GM12878 (cell line): ENCODE data around the gene GALNT18. TPM values are rescaled to one million over a fixed set of nuclear protein-coding genes. Genes with fewer than 3 reads are reported as not detected.

Source experiments
- ATAC-seq: fragments of 200-7000 bp; cut with Tn5 transposase; 3 replicates; pipeline ENCODE4 v1.9.1; 2020; ENCODE audit warnings: mild to moderate bottlenecking, moderate library complexity
- BruUV-seq: library from RNA; stranded (reverse); fragments of 400-500 nt; replicated peaks from 2 replicates; lab custom pipeline; 2021; lab: Mats Ljungman, UMichigan
- CTCF ChIA-PET: fragments of 300-600 bp; sonication (Branson Sonifier 250); formaldehyde crosslinking; extraction: SDS; loops from one replicate; lab custom pipeline; 2021; ENCODE audit warnings: inconsistent platforms; lab: Yijun Ruan, JAX
- POLR2A ChIA-PET: fragments of 350-600 bp; formaldehyde crosslinking; extraction: SDS; loops from one replicate; lab custom pipeline; 2021; ENCODE audit warnings: inconsistent platforms; lab: Charles Lee
- RAD21 ChIA-PET: fragments of 300-600 bp; sonication (Branson Sonifier 250); formaldehyde crosslinking; loops from one replicate; lab custom pipeline; 2023; ENCODE audit warnings: antibody characterized with exemption; ENCODE audit not compliant: unreplicated experiment; lab: Charles Lee
- SMC1A ChIA-PET: fragments of 300-600 bp; sonication (Branson Sonifier 250); formaldehyde crosslinking; loops from one replicate; lab custom pipeline; 2023; ENCODE audit not compliant: unreplicated experiment, uncharacterized antibody; lab: Charles Lee
- DNase-seq: peaks from one replicate; pipeline ENCODE4 v3.0.0-alpha.2; 2011; ENCODE audit warnings: low read depth, low spot score
- FAIRE-seq: peaks from 3 replicates; lab custom pipeline; 2011; peaks lifted over from hg19 to GRCh38; lab: Jason Lieb, UNC
- H2AFZ ChIP-seq: 2 replicates; pipeline ENCODE4 v1.6.0; 2011; ENCODE audit warnings: low read depth, low read length, control low read depth; ENCODE audit not compliant: control insufficient read depth
- H3K27ac ChIP-seq: 2 replicates; pipeline ENCODE4 v1.5.1; 2011; ENCODE audit warnings: control low read depth; ENCODE audit not compliant: control insufficient read depth, insufficient read depth
- H3K27me3 ChIP-seq, 2 experiments: replicated peaks in 1 of 2; 2 replicates each; pipeline versions ENCODE4 v1.6.0 to v1.6.1; 2011; ENCODE audit warnings: low read length in 1 of 2; ENCODE audit not compliant: control insufficient read depth in 2 of 2, insufficient read depth in 2 of 2
- H3K36me3 ChIP-seq, 2 experiments: 2 replicates each; pipeline ENCODE4 v1.5.1; 2011; ENCODE audit warnings: low read length in 1 of 2; ENCODE audit not compliant: control insufficient read depth in 2 of 2, insufficient read depth in 2 of 2
- H3K4me1 ChIP-seq: 2 replicates; pipeline ENCODE4 v1.6.1; 2011; ENCODE audit warnings: mild to moderate bottlenecking, low read length, moderate library complexity, mixed read lengths; ENCODE audit not compliant: control insufficient read depth, insufficient read depth
- H3K4me2 ChIP-seq: 2 replicates; pipeline ENCODE4 v1.6.0; 2011; ENCODE audit warnings: control low read depth; ENCODE audit not compliant: control insufficient read depth, insufficient read depth
- H3K4me3 ChIP-seq: fragments of 200-600 bp; sonication (generic); 2 replicates; pipeline ENCODE4 v1.5.1; 2016
- H3K79me2 ChIP-seq: 2 replicates; pipeline ENCODE4 v1.6.0; 2011; ENCODE audit warnings: low read length; ENCODE audit not compliant: control insufficient read depth, insufficient read depth
- H3K9ac ChIP-seq: 2 replicates; pipeline ENCODE4 v1.8.0; 2011; ENCODE audit warnings: low read length, control low read depth, mixed read lengths; ENCODE audit not compliant: control insufficient read depth, insufficient read depth
- H3K9me3 ChIP-seq: replicated peaks from 3 replicates; pipeline ENCODE4 v1.5.1; 2011; ENCODE audit warnings: mild to moderate bottlenecking, low read length; ENCODE audit not compliant: control insufficient read depth, insufficient read depth
- H4K20me1 ChIP-seq: 2 replicates; pipeline ENCODE4 v1.6.0; 2011; ENCODE audit not compliant: control insufficient read depth, insufficient read depth
- CHD4 ChIP-seq: fragments of 200-600 bp; sonication (generic); IDR thresholded peaks from 2 replicates; pipeline ENCODE4 v1.6.1; 2016; ENCODE audit warnings: mild to moderate bottlenecking
- ESRRA ChIP-seq: IDR thresholded peaks from 2 replicates; pipeline ENCODE4 v1.6.1; 2012; ENCODE audit warnings: mild to moderate bottlenecking, low read length, improper control_type of control experiment
- FOXK2 ChIP-seq: fragments of 450-650 bp; IDR thresholded peaks from 2 replicates; pipeline ENCODE4 v1.6.1; 2017; ENCODE audit warnings: mild to moderate bottlenecking, moderate library complexity
- KAT2A ChIP-seq: conservative IDR thresholded peaks from 2 replicates; pipeline ENCODE4 v1.6.1; 2011; ENCODE audit warnings: low read depth, low read length; ENCODE audit not compliant: control insufficient read depth
- POLR2AphosphoS5 ChIP-seq: IDR thresholded peaks from 2 replicates; pipeline ENCODE4 v1.6.1; 2011; ENCODE audit warnings: mild to moderate bottlenecking, low read length, inconsistent platforms
- RAD51 ChIP-seq: fragments of 450-650 bp; IDR thresholded peaks from 2 replicates; pipeline ENCODE4 v1.6.1; 2016; ENCODE audit warnings: moderate library complexity, mild to moderate bottlenecking, inconsistent platforms
- REST ChIP-seq: IDR thresholded peaks from 2 replicates; pipeline ENCODE4 v1.6.1; 2012; ENCODE audit warnings: mild to moderate bottlenecking, low read depth, low read length
- RUNX3 ChIP-seq: IDR thresholded peaks from 2 replicates; pipeline ENCODE4 v1.6.1; 2012; ENCODE audit warnings: low read length, inconsistent platforms
- SREBF2 ChIP-seq: IDR thresholded peaks from 2 replicates; pipeline ENCODE4 v1.6.1; 2012; ENCODE audit warnings: mild to moderate bottlenecking, low read length
- ZNF687 ChIP-seq: fragments of 450-650 bp; IDR thresholded peaks from 2 replicates; pipeline ENCODE4 v1.6.1; 2017; ENCODE audit warnings: mild to moderate bottlenecking, moderate library complexity
- ZZZ3 ChIP-seq: IDR thresholded peaks from 2 replicates; pipeline ENCODE4 v1.6.1; 2011; ENCODE audit warnings: low read depth; ENCODE audit not compliant: control insufficient read depth, insufficient read length
- WGBS: methylation state at CpG from one replicate; pipeline ENCODE4 v1.1.6; 2016; ENCODE audit warnings: low lambda C conversion rate; ENCODE audit not compliant: insufficient replicate concordance, insufficient coverage; ENCODE audit errors: missing lambda C conversion rate; 5-methylcytosine and 5-hydroxymethylcytosine counted together
- in situ Hi-C: fragments of 300-500 bp; cut with MboI; formaldehyde crosslinking; loops from 9 replicates; pipeline ENCODE4 v1.14.3; 2018; ENCODE audit warnings: mixed read lengths
- intact Hi-C: fragments of 100-400 bp; cut with micrococcal nuclease; formaldehyde crosslinking; loops from one replicate; pipeline ENCODE4 v1.14.2; 2022; ENCODE audit not compliant: unreplicated experiment
- polyA plus RNA-seq, 11 experiments: library from polyadenylated mRNA; depleted of rRNA in 4 of 11; unstranded in 6 of 11; stranded (reverse) in 5 of 11; fragments of >200 nt; fragmentation: Nextera tagmentation in 4 of 11; fragmentation: Illumina TruSeq in 1 of 11; extraction: Ambion mirVana in 4 of 11; extraction: Trizol in 1 of 11; gene quantifications; 1 replicate in 1 of 11; 2 replicates in 10 of 11; pipeline versions ENCODE4 v1.2.1 to v1.2.3, GENCODE V29; 2011 to 2016; ENCODE audit warnings: inconsistent platforms in 2 of 11, missing spikeins in 2 of 11, low read depth in 1 of 11
- total RNA-seq, 4 experiments: library from RNA; depleted of rRNA in 3 of 4; stranded (reverse); fragments of >200 nt in 3 of 4; fragmentation: Illumina TruSeq in 1 of 4; extraction: Trizol in 1 of 4; gene quantifications; 2 replicates each; pipeline versions ENCODE4 v1.2.1 to v1.2.3, GENCODE V29; 2013 to 2021

The GALNT18 gene
- total and polyA plus RNA-seq, 10 of the 15 experiments (the other 5 are each of a cell fraction or from before 2014, with no cell fraction given), result 1.2 to 14.2 (median 6.3) TPM

GRCh38 chr11:11380883-11381282 is 240.9 kb downstream of the GALNT18 start:
- CTCF ChIA-PET, result no interaction called here
- H3K9me3 ChIP-seq, result no peaks in the 10 kb centered on the region
- no peaks in the 10 kb centered on the region for H3K4me1 ChIP-seq
- H3K79me2 ChIP-seq, result no peaks in the 10 kb centered on the region
- no peak overlapping the region for H3K4me2 ChIP-seq
- no peaks in the 10 kb centered on the region for H3K27me3 ChIP-seq
- SMC1A ChIA-PET, result no interaction called here
- WGBS, result 17% methylated on average over 3 of the region's 3 CpGs
- POLR2A ChIA-PET, result no interaction called here
- intact Hi-C loops (no loop called here), in situ Hi-C loops (no loop called here)
- no peak for TF ChIP-seq RAD51
- TF ChIP-seq POLR2AphosphoS5, result no peak
- TF ChIP-seq FOXK2, result no peak
- TF ChIP-seq SREBF2, result no peak
- TF ChIP-seq REST, result no peak
- TF ChIP-seq KAT2A, result no peak
- no peak for TF ChIP-seq CHD4
- TF ChIP-seq ZZZ3, result no peak
- TF ChIP-seq ESRRA, result no peak
- no peak for TF ChIP-seq RUNX3
- no peak for TF ChIP-seq ZNF687
- H3K4me3 ChIP-seq, result no peak overlapping the region
- no peak overlapping the region for H3K9ac ChIP-seq
- ATAC-seq (no peak), FAIRE-seq (no peak), DNase-seq (no peak)
- peaks cover 2 to 3% of the 10 kb centered on the region in 2 experiments; a peak in 2 of 4 replicates for H3K36me3 ChIP-seq
- H3K27ac ChIP-seq, result no peak overlapping the region
- BruUV-seq, result no TSS peak
- H4K20me1 ChIP-seq, result no peaks in the 10 kb centered on the region
- no peak overlapping the region for H2AFZ ChIP-seq
- RAD21 ChIA-PET, result interaction anchor here (0.7 kb wide), 1 partner anchor 11 kb away, joined by 3 read pairs; no protein-coding TSS in a partner anchor
